Loucy (cell line): ENCODE measurements around the gene PLXNA2.

ENCODE experiments used
- H2AFZ ChIP-seq: fragments of 200-600 bp; sonication (generic); 2 replicates; pipeline ENCODE4 v1.6.0; 2016; ENCODE audit warnings: antibody characterized with exemption, mild to moderate bottlenecking, low read length, moderate library complexity
- H3F3A ChIP-seq: fragments of 200-600 bp; 2 replicates; pipeline ENCODE4 v1.6.0; 2016; ENCODE audit warnings: antibody characterized with exemption, low read depth, mild to moderate bottlenecking
- H3K27me3 ChIP-seq: fragments of 200-600 bp; sonication (generic); 2 replicates; pipeline ENCODE4 v1.6.1; 2014; ENCODE audit warnings: low read length, mild to moderate bottlenecking; ENCODE audit not compliant: insufficient read depth, poor library complexity, severe bottlenecking
- H3K36me3 ChIP-seq: fragments of 200-600 bp; sonication (generic); 2 replicates; pipeline ENCODE4 v1.6.1; 2016; ENCODE audit warnings: low read length; ENCODE audit not compliant: insufficient read depth
- H3K4me1 ChIP-seq: fragments of 200-600 bp; sonication (generic); 2 replicates; pipeline ENCODE4 v1.5.1; 2014; ENCODE audit warnings: low read length, mild to moderate bottlenecking; ENCODE audit not compliant: insufficient read depth, poor library complexity, severe bottlenecking
- H3K4me2 ChIP-seq: fragments of 200-600 bp; sonication (generic); 2 replicates; pipeline ENCODE4 v1.6.0; 2014; ENCODE audit warnings: antibody characterized with exemption, low read length, low read depth, mild to moderate bottlenecking; ENCODE audit not compliant: poor library complexity, severe bottlenecking
- H3K4me3 ChIP-seq: fragments of 200-600 bp; sonication (generic); 2 replicates; pipeline ENCODE4 v1.5.1; 2014; ENCODE audit warnings: low read length, mild to moderate bottlenecking, mixed read lengths; ENCODE audit not compliant: poor library complexity, severe bottlenecking
- H3K79me2 ChIP-seq: fragments of 200-600 bp; sonication (generic); 2 replicates; pipeline ENCODE4 v1.6.1; 2014; ENCODE audit warnings: low read length; ENCODE audit not compliant: insufficient read depth
- H3K9ac ChIP-seq: fragments of 200-600 bp; sonication (generic); 2 replicates; pipeline ENCODE4 v1.6.0; 2014; ENCODE audit warnings: mild to moderate bottlenecking, low read depth, low read length, moderate library complexity; ENCODE audit not compliant: poor library complexity, severe bottlenecking
- H3K9me2 ChIP-seq: fragments of 200-600 bp; sonication (generic); replicated peaks from 2 replicates; pipeline ENCODE4 v1.6.1; 2016; ENCODE audit warnings: low read depth, low read length, mixed read lengths
- H3K9me3 ChIP-seq: fragments of 200-600 bp; sonication (generic); 2 replicates; pipeline ENCODE4 v1.6.1; 2014; ENCODE audit warnings: mild to moderate bottlenecking, antibody characterized with exemption, low read length, low read depth; ENCODE audit not compliant: insufficient read depth
- H4K20me1 ChIP-seq: fragments of 200-600 bp; sonication (generic); 2 replicates; pipeline ENCODE4 v1.6.0; 2014; ENCODE audit warnings: antibody characterized with exemption, low read length, mild to moderate bottlenecking; ENCODE audit not compliant: insufficient read depth, poor library complexity, severe bottlenecking
- EZH2phosphoT487 ChIP-seq: fragments of 200-600 bp; IDR thresholded peaks from 2 replicates; pipeline ENCODE4 v1.6.1; 2018; ENCODE audit warnings: antibody characterized with exemption, mild to moderate bottlenecking, moderate library complexity, borderline replicate concordance
- TF ChIP-seq, protein P1 (sequence below): fragments of 200-600 bp; sonication (generic); conservative IDR thresholded peaks from 2 replicates; pipeline ENCODE4 v1.5.1; 2014; ENCODE audit warnings: mild to moderate bottlenecking, antibody characterized with exemption, low read length

Gene PLXNA2

DNA sequence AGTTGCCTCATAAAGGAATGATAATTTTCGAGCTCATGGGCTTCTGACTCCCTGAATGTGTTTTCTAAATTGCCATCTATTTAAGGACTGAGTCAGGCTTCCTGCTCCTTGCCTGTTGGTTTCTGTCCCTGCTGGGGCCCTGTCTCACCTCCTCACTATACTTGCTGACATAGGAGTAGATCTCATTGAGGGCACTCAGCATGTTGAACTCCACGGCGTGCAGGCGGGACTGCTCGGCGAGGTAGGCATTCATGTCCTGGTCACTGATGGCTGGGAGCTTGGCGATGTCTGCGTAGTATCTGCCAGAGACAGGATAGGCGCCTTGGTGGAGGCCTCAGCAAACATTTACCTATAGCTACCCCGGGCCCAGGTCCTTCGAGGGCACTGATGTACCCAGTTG is 216.3 kb downstream of the PLXNA2 start:
- Histone ChIP-seq H3K27me3 (no peaks in the 10 kb centered on the region), H4K20me1 (no peaks in the 10 kb centered on the region), H3K9me3 (no peaks in the 10 kb centered on the region), H3K36me3 (no peaks in the 10 kb centered on the region), H3F3A (no peaks in the 10 kb centered on the region), H3K4me1 (no peaks in the 10 kb centered on the region), H3K9me2 (no peaks in the 10 kb centered on the region), H2AFZ (no peak overlapping the region), H3K4me3 (no peak overlapping the region), H3K9ac (no peak overlapping the region), H3K4me2 (no peak overlapping the region), H3K79me2 (no peaks in the 10 kb centered on the region)
- TF ChIP-seq, protein P1, sequence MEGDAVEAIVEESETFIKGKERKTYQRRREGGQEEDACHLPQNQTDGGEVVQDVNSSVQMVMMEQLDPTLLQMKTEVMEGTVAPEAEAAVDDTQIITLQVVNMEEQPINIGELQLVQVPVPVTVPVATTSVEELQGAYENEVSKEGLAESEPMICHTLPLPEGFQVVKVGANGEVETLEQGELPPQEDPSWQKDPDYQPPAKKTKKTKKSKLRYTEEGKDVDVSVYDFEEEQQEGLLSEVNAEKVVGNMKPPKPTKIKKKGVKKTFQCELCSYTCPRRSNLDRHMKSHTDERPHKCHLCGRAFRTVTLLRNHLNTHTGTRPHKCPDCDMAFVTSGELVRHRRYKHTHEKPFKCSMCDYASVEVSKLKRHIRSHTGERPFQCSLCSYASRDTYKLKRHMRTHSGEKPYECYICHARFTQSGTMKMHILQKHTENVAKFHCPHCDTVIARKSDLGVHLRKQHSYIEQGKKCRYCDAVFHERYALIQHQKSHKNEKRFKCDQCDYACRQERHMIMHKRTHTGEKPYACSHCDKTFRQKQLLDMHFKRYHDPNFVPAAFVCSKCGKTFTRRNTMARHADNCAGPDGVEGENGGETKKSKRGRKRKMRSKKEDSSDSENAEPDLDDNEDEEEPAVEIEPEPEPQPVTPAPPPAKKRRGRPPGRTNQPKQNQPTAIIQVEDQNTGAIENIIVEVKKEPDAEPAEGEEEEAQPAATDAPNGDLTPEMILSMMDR = no peak
- TF ChIP-seq EZH2phosphoT487 = no peak

DNA sequence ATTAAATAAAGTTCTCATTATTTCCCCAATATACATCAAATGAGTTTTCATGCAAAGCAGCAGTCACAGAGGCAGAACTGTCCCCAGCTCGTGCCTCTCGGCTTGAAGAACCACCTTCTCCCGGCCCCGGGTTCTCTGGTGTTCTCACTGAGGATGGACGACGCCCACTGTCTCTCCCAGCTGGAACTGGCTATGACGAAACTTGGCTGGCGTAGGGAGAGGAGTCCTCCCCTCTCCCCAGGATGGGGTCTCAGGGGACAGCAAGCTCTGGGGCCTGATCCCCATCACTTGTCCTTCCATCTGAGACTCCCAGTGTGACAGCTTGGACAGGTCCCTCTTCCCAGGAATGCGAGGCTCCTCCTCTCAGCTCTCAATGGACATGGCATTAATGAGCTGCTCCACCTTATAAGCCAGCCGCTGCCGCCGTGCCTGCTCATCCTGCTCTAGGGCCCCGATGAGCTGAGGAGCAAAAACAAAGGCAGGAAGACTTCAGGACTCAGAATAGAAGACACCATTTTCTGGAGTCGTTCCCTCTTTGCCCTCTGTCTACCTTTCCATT is 217.2 kb downstream of the PLXNA2 start:
- Histone ChIP-seq H3K9ac (no peak overlapping the region), H3K4me1 (no peaks in the 10 kb centered on the region), H2AFZ (no peak overlapping the region), H3K36me3 (no peaks in the 10 kb centered on the region), H3K27me3 (no peaks in the 10 kb centered on the region), H3F3A (no peaks in the 10 kb centered on the region), H4K20me1 (no peaks in the 10 kb centered on the region), H3K79me2 (no peaks in the 10 kb centered on the region), H3K9me2 (no peaks in the 10 kb centered on the region), H3K4me3 (no peak overlapping the region), H3K9me3 (no peaks in the 10 kb centered on the region), H3K4me2 (no peak overlapping the region)
- no peak for TF ChIP-seq EZH2phosphoT487
- TF ChIP-seq, protein P1 = no peak

DNA sequence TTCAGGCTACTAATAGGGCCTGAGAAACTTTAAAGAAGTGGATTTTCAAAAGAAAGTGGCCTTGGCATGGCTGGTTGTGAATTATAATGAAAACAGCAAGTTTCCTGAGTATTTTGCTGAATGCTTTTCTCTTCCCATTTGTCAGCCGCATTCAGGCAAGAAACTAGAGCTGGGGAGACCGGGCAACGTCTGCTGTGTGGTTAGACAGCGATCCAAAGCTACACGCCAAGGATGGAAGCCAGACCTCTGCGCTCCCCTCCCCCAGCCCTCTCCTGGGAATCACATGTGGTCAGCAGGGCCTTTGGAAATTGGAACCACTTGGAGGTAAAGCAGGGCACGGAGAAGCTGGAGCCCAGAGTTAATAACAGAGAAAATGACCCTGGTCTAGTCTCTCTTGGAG is 219.2 kb downstream of the PLXNA2 start:
- H4K20me1 ChIP-seq = no peaks in the 10 kb centered on the region
- no peak for TF ChIP-seq EZH2phosphoT487
- TF ChIP-seq, protein P1 = no peak
- no peaks in the 10 kb centered on the region for H3F3A ChIP-seq
- H3K9me3 ChIP-seq = no peaks in the 10 kb centered on the region
- H3K27me3 ChIP-seq = no peaks in the 10 kb centered on the region
- H3K79me2 ChIP-seq = no peaks in the 10 kb centered on the region
- no peaks in the 10 kb centered on the region for H3K9me2 ChIP-seq
- H3K4me3 ChIP-seq = no peak overlapping the region
- no peak overlapping the region for H3K4me2 ChIP-seq
- H3K4me1 ChIP-seq = no peaks in the 10 kb centered on the region
- H3K9ac ChIP-seq = no peak overlapping the region
- H2AFZ ChIP-seq = no peak overlapping the region
- H3K36me3 ChIP-seq = no peaks in the 10 kb centered on the region
